RPMI7951 (cell line): ENCODE measurements around the gene IFNA5. TPM values are rescaled to one million over a fixed set of nuclear protein-coding genes. Genes with fewer than 3 reads are reported as not detected.

Experiments used
- DNase-seq: peaks from one replicate; pipeline ENCODE4 v3.0.0-alpha.2; 2012; ENCODE audit warnings: low read depth
- total RNA-seq: library from RNA; depleted of rRNA; stranded (reverse); fragments of >200 nt; shearing (Covaris generic); gene quantifications from 2 replicates; pipeline ENCODE4 v1.2.3, GENCODE V29; 2014; rRNA removed

Gene IFNA5
- total RNA-seq, 1 experiment from 2014 or later, result not detected

DNA sequence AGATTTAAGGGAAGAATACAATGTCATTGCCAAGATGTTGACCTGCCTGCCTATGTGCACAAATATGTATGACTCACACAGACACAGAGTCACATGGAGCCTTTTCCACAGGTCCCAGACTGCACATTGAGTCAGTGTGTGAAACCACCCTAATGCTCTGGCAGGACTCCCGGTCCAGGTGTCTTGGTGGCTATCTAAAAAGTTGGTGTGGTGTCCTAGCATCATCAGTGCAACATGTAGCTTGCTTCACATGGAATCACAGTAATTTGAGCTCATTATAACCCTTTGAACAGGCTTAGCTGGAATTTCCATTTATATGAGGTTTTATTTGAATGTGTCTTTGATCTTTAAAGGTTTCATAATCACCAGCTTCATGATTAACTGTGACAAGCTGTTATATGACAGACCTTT lies 10.7 kb downstream of the IFNA5 start:
- DNase-seq, result peak; percentile 47

DNA sequence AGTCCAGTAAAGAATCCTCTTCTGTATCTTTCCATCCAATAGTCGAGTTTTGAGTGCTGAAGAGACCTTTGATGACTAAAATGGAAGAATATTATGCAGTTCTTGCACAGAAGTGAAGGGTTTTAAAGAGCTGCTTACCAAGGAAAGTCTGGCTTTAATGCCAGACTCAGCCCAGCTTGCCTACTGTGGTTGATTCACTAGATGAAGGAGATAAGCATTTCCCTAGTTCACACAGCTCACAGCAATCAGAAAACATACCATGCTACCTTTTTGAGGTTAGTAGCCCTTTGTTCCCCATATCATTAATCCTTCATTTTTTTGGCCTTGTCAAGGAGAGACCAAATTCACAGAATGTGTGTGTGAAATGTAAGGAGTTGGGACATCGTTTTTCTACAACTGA lies 15.3 kb downstream of the IFNA5 start:
- no peak for DNase-seq

DNA sequence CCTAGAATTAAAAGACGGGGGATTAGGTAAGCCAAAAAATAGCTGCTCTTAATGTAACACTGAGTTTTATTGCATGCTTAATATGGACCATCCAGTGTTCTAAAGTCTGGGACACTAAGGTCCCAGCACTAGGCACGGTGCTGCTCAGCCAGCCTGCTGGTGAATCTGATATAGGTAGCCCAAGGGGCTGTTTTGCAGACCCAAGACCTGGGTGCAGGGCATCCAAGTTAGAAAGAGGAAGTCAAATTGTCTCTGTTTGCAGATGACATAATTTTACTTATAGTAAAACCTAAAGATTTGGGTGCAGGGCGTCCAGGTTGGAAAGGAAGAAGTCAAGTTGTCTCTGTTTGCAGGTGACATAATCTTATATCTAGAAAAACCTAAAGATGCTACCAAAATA lies 17.8 kb downstream of the IFNA5 start:
- DNase-seq, result no peak

DNA sequence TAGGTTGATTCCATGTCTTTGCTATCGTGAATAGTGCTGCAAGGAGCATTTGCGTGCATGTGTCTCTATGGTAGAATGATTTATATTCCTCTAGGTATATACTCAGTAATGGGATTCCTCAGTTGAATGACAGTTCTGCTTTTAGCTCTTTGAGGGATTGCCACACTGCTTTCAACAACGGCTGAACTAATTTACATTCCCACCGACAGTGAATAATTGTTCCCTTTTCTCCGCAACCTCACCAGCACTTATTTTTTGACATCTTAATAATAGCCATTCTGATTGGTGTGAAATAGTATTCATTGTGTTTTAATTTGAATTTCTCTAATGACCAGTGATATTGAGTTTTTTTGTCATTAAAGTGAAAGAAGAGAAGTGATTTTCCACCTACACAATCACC lies 18.5 kb downstream of the IFNA5 start:
- DNase-seq, result no peak

DNA sequence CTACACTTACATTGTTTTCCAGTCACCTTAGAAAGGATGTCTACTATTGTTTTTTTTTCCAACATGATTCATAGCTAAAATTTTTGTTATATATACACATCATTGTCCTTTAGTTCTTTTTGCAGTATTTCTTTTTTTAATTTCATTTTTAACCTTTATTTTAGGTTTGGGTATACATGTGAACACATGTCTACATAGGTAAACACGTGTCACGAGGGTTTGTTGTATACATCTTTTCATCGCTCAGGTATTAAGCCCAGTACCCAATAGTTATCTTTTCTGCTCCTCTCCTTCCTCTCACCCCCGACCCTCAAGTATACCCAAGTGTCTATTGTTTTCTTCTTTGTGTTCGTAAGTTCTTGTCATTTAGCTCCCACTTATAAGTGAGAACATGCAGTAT lies 19.0 kb downstream of the IFNA5 start:
- DNase-seq, result no peak

DNA sequence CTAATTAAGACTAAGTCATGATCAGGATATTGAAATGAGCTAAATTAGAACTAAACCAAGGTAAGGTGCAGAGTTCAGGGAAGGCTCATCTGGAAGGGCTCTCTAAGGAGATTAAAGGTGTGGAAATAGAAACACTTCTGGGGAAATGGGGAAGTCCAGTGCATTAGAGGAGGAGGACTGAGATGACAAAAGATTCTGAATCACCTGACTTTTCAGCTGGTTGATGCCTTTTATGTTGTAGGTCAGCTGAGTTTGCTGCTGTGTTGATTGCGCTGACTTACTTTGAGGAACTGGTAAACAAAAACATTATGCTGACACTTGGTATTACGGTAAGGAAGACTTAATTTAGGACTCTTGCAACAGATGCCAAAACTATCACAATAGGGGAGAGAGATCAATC lies 23.8 kb downstream of the IFNA5 start:
- no peak for DNase-seq

DNA sequence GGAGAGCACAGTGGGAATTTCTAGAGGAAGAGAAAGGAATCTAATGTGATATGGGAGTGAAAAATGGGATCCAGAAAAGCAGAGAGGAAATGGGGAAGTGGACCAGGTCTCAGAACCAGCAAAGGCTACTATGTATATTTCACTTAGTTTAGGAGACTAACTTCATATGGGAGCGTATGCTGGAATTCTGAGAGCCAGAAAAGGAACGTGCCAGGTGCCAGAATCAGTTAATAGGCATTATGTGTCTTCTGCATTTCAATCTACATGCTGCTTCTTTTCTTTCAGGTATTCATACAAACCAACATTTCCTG lies 36.8 kb downstream of the IFNA5 start:
- no peak for DNase-seq

DNA sequence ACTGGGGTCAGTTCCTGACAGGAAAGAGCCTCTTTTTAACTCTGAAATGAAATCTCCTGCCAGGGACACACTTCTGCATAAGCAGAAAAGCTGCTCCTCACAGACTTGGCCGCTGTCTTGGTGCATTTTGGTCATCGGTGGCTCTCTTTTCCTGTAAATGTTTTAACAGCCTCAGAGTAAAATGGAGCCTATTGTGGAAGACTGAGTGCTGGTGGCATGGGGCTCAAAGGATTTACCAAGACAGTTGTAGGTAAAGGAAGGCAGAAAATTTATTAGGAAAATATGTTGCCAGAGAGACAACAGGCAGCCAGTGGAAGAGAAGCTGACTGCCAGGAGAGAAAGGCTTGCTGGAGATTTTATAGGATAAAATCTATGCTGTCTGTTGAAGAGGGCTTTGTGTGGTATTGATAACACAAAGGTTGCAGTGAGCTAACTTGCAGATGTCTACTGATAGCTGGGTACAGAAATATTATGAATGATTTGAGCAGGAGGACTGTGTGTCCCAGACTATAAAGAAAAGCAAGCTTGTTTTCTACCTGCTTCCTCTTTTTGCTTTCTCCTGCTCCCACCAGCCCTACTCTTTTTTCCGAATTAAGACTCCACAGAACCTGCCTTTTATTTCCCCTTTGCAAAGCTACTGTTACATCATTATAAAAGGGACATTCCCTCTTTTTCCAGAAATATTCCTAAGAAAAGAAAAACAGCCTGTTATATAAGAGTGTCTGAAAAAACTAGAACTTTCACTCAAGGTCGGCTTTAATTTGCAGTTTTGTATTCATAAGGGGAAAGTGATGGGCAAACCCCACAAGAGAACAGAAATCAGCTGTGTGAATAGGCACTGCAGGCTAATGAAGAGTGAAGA lies 37.4 kb downstream of the IFNA5 start:
- DNase-seq, result no peak

DNA sequence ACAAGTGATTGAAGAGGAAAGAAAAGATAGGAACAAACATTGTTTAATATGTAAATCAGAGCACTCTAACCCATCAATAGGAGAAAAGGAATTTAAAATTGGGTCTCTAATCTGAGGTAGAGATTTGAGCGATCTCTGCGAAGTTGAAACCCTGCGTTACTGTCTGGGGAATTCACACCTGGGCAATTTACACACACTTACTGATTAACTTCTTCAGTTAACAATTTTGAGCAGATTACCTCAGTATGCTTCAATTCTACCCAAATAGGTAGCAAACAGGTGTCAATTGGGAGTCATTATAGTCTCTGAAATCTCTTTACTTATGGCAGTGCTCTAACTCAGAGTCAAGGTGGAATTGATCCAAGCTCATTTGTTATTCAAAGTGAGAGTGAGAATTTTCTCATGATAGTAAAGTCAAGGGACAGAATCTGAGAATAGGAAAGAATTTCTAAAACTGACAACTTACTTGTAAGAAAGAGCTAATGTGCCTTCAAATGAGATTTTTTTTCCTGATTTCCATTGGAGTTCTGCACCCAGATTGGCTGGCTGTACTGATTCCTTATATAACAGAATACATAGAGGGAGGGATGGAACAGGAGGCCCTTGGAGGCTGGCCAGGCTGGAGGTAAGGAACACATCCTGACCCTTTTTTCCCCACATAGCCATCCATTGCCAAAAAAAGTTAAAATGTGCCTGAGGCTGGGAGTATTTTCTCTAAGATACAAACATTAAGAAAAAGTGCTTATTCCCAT lies 38.2 kb downstream of the IFNA5 start:
- DNase-seq, result no peak

DNA sequence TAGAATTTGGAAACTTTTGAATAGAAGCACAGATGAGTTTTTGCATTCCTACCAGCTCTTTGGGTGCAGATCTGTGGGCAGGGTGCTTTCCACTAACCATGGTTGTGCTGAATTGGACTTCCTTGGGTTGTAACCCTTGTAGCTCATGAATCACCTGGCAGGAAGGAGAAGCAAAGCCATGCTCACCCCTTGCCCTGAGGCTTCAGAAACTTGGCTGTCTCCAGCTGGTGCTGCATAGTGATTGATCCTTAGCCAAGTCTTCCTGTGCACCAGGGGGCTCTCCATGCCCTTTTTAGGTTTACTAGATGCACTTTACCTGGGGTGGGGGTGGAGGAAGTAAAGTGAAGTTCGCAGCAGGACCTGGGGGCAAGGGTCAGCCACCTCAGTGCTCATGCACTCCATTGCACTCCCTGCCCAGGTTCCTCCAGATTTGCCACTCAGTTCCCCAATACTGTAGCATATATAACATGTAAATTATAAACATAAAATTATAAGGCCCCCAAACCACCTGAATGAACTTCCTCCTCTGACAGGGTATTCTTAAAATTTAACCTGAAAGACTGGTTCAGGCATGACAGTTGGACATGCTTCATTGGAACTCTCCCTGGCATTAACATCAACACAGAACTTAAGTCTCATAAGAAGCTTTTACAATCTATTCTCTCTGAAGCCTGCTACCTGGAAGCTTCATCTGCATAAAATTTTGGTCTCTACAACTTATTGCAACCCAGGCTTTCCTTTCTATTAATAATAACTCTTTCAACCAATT lies 39.5 kb downstream of the IFNA5 start:
- no peak for DNase-seq

DNA sequence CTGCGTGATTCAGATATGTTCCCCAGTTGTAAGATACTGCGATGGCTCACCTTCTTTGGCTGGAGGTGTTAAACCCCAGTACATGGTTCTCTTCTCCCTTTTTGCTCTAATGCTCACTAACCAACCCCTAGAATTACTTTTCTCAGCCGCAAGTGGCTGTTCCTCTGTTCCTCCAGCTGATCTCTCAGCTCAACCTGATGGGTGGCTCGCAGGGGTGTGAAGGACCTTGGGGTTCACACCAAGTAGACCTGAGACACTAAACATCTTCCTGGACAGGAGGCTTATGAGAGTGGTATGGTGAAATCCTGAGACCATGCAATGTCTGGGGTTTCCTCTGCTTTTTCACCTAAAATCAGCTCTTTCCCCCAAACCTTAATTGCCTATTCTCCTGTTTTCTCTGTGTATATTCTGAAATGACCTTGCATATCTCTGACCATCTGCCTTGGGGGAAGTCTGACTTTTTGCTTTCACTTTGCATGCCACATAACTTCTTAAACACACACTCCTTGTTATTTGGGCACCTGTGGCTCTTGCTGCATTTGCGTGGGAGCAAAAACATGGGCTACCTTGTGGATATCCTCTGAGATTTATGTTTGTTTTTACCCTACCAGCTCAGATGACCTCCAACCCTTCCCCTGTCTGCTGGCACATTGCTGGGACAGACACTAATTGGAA lies 49.4 kb downstream of the IFNA5 start:
- peak; percentile 2 for DNase-seq

Other genes starting within 250 kb of the IFNA5 start
- gene IFNB1, start 227.4 kb downstream of the IFNA5 start, total RNA-seq, result not detected in 2 replicates
- gene IFNW1, start 163.5 kb downstream of the IFNA5 start, total RNA-seq, result not detected in 2 replicates
- not detected in 2 replicates for gene IFNA21, start 138.7 kb downstream of the IFNA5 start, total RNA-seq
- gene IFNA4, start 117.7 kb downstream of the IFNA5 start, total RNA-seq, result not detected in 2 replicates
- gene IFNA7, start 103.1 kb downstream of the IFNA5 start, total RNA-seq, result not detected in 2 replicates
- not detected in 2 replicates for gene IFNA10, start 98.2 kb downstream of the IFNA5 start, total RNA-seq
- not detected in 2 replicates for gene IFNA16, start 88.0 kb downstream of the IFNA5 start, total RNA-seq
- not detected in 2 replicates for gene IFNA17, start 77.1 kb downstream of the IFNA5 start, total RNA-seq
- gene IFNA14, start 65.3 kb downstream of the IFNA5 start, total RNA-seq, result not detected in 2 replicates
- gene KLHL9, start 30.1 kb upstream of the IFNA5 start, total RNA-seq, result 19.6 and 22.3 TPM in 2 replicates
- not detected in 2 replicates for gene IFNA6, start 45.6 kb upstream of the IFNA5 start, total RNA-seq
- gene IFNA13, start 62.7 kb upstream of the IFNA5 start, total RNA-seq, result not detected in 2 replicates
- not detected in 2 replicates for gene IFNA2, start 80.1 kb upstream of the IFNA5 start, total RNA-seq
- gene IFNA8, start 103.8 kb upstream of the IFNA5 start, total RNA-seq, result not detected in 2 replicates
- gene IFNA1, start 135.1 kb upstream of the IFNA5 start, total RNA-seq, result not detected in 2 replicates
- 0.10 and 0.72 TPM in 2 replicates for gene IFNE, start 177.0 kb upstream of the IFNA5 start, total RNA-seq